Type B pancreatic cell (in vitro differentiated cells): Measurements from ENCODE around the gene DYNLRB1. TPM values are rescaled to one million over a fixed set of nuclear protein-coding genes. Genes with fewer than 3 reads are reported as not detected.
A peak's percentile ranks its signal among the peaks of the same experiment; 100 is the strongest.

Experiments used
- DNase-seq: peaks from one replicate; pipeline ENCODE4 v3.0.0; 2021; ENCODE audit warnings: mixed read lengths; ENCODE audit not compliant: unreplicated experiment; ENCODE audit errors: extremely low spot score
- H3K27ac Mint-ChIP-seq: 2 replicates; pipeline ENCODE4 v1.8.0; 2021; ENCODE audit warnings: mild to moderate bottlenecking, mixed read lengths
- H3K27me3 Mint-ChIP-seq: 2 replicates; pipeline ENCODE4 v1.8.0; 2021; ENCODE audit warnings: mixed read lengths
- H3K36me3 Mint-ChIP-seq: 2 replicates; pipeline ENCODE4 v1.8.0; 2021; ENCODE audit warnings: mixed read lengths
- H3K4me1 Mint-ChIP-seq: one replicate; pipeline ENCODE4 v1.8.0; 2021; ENCODE audit warnings: mixed read lengths; ENCODE audit not compliant: unreplicated experiment
- H3K4me3 Mint-ChIP-seq: 2 replicates; pipeline ENCODE4 v1.8.0; 2021; ENCODE audit warnings: mild to moderate bottlenecking, mixed read lengths
- H3K9me3 Mint-ChIP-seq: 2 replicates; pipeline ENCODE4 v1.8.0; 2021; ENCODE audit warnings: mixed read lengths
- long read RNA-seq: library from polyadenylated mRNA; unstranded; transcript quantifications from one replicate; pipeline ENCODE4 v2.0.0, GENCODE V29; 2020
- total RNA-seq: library from RNA; stranded (reverse); gene quantifications from 2 replicates; pipeline ENCODE4 v1.2.1, GENCODE V29; 2021; ENCODE audit warnings: low replicate concordance
- TF ChIP-seq, protein P1 (sequence below): fragments of 200-600 bp; sonication (generic); conservative IDR thresholded peaks from 2 replicates; pipeline ENCODE4 v1.5.0; 2021; ENCODE audit warnings: antibody characterized with exemption, mild to moderate bottlenecking

The DYNLRB1 gene
- 164 and 201 TPM in 2 replicates for total RNA-seq
- long read RNA-seq, transcript DYNLRB1-202 (4 exons, 675 nt), result major isoform, 47 of 57 reads
- long read RNA-seq, partial matches to known transcripts, result 5 of 57 reads
- long read RNA-seq, other reads (novel, unspliced or antisense), result 3 of 57 reads

DNA sequence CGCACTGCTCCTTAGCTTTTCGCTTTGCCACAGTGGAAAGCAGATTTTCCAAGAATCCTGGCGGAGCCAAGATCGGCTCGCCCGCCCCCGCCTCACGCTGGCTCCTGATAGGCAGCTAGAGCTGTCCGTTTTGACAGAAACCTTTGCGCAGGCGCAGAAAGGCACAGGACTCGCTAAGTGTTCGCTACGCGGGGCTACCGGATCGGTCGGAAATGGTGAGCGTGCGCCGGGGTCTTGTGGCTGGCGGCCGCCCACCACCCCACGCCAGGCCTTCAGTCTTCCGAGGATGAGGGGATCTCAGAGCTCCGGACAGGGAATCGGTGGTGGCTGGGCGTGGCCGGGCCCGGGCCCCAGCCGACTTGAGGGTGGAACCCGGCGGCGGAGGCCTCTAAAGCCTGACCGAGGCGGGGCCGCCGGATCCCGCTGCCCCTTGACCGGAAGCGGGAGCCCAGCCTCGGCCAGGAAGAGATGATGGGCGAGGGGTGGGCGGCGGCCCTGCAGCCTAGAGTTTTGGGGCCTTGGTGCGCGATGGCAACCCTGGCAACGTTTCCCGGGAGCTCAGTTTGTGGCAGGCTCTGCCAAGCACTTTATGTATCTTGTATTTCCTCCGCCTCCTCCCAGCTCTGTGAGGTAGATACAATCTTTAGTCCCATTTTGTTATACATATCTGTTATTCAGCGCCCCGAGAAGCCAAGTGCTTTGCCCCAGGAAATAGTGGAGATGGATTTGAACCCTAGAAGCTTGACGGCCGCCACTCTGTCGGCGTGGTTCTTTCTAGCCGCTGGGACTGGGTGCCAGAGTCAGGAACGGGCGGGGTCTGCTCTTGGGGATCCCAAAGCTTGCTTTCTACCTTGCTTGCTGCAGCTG, at the start of gene DYNLRB1:
Gene DYNLRB1 (plus strand): TSS at position 176 of the 867 bp plus-strand sequence. CDS start 37 bp downstream, at position 213.
- TF ChIP-seq, protein P1, sequence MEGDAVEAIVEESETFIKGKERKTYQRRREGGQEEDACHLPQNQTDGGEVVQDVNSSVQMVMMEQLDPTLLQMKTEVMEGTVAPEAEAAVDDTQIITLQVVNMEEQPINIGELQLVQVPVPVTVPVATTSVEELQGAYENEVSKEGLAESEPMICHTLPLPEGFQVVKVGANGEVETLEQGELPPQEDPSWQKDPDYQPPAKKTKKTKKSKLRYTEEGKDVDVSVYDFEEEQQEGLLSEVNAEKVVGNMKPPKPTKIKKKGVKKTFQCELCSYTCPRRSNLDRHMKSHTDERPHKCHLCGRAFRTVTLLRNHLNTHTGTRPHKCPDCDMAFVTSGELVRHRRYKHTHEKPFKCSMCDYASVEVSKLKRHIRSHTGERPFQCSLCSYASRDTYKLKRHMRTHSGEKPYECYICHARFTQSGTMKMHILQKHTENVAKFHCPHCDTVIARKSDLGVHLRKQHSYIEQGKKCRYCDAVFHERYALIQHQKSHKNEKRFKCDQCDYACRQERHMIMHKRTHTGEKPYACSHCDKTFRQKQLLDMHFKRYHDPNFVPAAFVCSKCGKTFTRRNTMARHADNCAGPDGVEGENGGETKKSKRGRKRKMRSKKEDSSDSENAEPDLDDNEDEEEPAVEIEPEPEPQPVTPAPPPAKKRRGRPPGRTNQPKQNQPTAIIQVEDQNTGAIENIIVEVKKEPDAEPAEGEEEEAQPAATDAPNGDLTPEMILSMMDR, result no peak
- Mint-ChIP-seq H3K36me3 (peaks cover 18% of the 10 kb centered on the region), H3K4me1 (peaks cover 40% of the 10 kb centered on the region), H3K27me3 (no peaks in the 10 kb centered on the region), H3K4me3 (peak within 1 kb of the TSS; percentile 99), H3K9me3 (no peaks in the 10 kb centered on the region), H3K27ac (peak within 1 kb of the TSS; percentile 100)
- DNase-seq, result peak; percentile 100

DNA sequence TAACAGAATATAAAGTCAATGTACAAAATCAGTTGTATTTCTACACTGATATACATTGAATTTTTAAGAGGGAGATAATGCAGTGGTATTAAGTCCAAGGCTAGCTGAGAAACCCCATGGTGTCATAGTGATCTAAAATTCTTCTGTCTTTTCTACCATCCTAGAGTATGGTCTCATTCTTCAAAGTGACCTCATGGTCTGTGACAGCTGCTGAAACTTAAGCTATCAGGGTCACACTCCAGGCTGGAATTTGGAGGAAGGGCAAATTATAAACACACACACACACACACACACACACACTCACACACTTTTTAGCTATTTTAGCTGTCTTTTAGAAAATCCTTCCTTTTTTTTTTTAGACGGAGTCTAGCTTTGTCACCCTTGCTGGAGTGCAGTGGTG, 47.3 kb upstream of the DYNLRB1 start:
- no peak overlapping the region for H3K4me3 Mint-ChIP-seq
- peaks cover 29% of the 10 kb centered on the region for H3K36me3 Mint-ChIP-seq
- H3K9me3 Mint-ChIP-seq, result no peaks in the 10 kb centered on the region
- TF ChIP-seq, protein P1, result no peak
- peak overlapping the region; percentile 23 for H3K27ac Mint-ChIP-seq
- DNase-seq, result no peak
- H3K4me1 Mint-ChIP-seq, result peaks cover 15% of the 10 kb centered on the region
- no peaks in the 10 kb centered on the region for H3K27me3 Mint-ChIP-seq

DNA sequence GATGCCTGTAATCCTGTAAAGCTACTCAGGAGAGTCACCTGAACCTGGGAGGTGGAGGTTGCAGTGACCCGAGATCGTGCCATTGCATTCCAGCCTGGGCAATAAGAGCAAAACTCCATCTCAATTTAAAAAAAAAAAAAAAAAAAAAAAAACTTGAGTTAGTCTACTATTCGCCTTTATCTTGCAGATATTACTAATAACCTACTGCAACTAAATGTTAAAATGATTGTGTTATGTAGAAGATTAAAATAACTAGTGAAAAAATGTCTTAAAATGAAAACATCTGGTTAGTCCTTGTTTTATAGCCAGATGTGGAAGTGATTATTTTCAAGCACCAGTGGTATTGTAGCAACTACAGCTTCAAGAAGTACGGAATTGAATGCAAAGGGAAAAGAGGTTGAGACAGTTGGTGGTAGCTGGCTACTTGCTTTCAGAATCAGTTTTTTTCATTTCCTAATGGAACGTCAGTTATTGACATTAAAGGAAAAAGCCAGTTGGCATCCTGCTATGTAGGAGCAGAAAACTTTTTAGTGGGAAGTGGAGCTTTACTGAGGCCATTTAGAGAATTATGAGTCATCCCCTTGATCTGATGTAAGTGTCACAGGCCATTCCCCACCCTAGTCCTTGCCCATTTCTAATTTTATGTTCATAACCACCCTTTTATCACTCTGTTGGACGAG, 43.8 kb upstream of the DYNLRB1 start:
- no peak overlapping the region for H3K4me3 Mint-ChIP-seq
- TF ChIP-seq, protein P1, result no peak
- H3K9me3 Mint-ChIP-seq, result no peaks in the 10 kb centered on the region
- H3K4me1 Mint-ChIP-seq, result peaks cover 15% of the 10 kb centered on the region
- H3K36me3 Mint-ChIP-seq, result peaks cover 44% of the 10 kb centered on the region
- no peaks in the 10 kb centered on the region for H3K27me3 Mint-ChIP-seq
- DNase-seq, result no peak
- peak overlapping the region; percentile 69 for H3K27ac Mint-ChIP-seq

DNA sequence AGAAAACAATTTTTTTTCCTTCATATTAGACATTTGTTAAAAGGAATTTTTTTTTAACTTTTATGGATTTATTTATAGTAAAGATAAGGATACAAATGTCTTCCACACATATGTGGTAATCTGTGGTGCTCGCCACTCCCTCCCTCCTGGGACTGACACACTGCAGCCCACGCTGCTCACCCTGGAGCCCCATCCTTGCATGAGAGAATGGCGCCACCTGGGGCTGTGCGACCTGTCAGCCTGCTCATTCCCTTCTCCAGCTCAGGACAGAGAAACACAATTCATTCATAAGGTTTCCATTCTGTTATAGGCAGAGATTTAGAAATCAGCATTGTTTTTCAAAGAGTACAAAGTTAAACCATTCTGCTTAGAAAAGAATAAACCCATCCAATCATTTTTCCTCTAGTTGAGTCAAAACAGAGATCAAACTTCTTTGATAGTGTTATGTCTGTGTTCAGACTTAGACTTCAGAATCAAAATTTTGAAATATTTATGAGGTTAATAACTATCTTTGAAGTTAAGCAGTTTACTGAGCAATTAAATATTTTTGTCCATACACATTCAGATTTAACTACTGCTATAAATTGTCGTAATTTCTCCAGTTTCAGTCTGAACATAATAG, 42.8 kb upstream of the DYNLRB1 start:
- Mint-ChIP-seq H3K36me3 (peaks cover 48% of the 10 kb centered on the region), H3K4me1 (peaks cover 15% of the 10 kb centered on the region), H3K27me3 (no peaks in the 10 kb centered on the region), H3K27ac (peak overlapping the region; percentile 60), H3K4me3 (no peak overlapping the region), H3K9me3 (no peaks in the 10 kb centered on the region)
- TF ChIP-seq, protein P1, result peak; percentile 60
- DNase-seq, result no peak

DNA sequence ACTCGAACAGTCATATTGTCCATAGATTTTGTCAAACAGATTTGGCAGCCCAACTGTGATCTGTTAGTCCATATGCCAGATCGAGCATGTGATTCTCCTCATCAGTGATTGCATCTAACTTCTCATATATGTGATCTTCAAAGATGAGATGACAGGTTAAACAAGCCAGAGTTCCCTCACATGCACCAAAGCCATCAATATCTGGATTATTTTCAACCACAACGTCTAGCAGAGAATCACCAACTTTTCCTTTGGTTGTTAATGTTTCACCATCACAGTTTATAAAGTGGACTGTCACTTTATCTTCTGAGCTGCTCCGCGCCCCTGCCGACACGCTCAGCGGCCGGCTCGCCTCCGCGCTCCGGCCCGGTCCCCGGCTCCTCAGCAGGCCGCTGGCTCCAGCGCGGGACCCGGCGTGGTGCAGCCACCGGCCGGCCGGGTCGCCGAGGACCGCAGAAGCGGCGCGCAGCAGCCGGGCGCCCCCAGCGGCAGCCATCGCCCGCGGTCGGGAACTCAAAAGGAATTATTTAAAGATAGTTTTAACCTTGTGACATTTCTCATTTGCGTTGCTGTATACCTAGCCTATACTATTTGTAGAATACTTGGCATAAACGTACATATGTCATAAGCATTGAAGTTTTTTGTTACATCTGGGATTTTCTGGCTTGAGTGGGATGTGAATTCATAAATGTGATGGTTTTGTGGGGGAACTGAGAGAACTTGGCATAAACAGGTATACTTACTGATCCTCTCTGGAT, 40.1 kb upstream of the DYNLRB1 start:
- no peak for DNase-seq
- Mint-ChIP-seq H3K4me3 (no peak overlapping the region), H3K27ac (no peak overlapping the region), H3K36me3 (peaks cover 56% of the 10 kb centered on the region), H3K27me3 (no peaks in the 10 kb centered on the region), H3K9me3 (peaks cover 3% of the 10 kb centered on the region), H3K4me1 (peaks cover 10% of the 10 kb centered on the region)
- TF ChIP-seq, protein P1, result no peak
